ENCODE measurements around the gene GGT5.

The GGT5 gene

DNA sequence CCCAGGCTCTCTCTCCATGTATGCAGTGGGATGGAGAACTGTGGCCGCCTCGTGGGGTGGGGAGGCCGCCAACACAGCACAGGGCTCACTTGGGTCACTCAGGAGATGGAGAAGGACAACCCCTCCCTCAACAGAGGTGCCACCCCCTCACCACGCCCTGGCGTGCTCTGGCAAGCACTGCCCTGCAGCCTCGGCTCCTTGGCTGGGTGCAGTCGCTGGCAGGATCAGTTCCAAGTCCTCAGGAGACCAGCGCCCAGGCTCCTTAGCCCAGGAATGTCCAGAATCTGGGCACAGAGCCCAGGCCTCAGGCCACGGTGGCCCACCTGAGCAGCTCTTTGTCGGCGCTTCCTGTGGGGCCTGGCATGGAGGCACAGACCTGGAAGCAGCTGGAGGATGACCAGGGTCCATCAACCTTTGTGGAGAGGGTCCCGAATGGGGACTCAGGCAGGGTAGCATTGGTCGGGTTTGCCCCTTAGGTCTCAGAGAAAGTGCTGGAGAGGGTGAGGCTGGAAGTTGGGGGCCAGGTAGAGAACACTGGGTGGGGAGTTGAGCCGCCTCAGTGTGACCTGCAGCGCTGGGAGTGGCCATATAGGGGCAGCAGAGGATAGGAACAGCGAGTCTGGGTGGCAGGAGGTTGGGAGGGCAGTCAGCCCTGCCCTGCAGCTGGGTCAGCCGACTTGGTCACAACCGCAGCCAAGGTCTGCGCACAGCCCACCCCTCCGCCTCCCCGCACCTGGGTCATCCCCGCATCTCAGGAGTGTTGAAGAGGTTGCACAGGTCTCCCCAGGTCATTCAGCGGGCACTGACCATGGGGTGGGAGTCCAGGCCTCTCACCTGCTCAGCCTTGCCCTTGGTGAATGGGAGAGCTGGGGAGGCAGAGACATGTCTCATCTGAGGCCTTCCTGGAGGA, 55.4 kb downstream of the GGT5 start:
- Histone ChIP-seq H3K27me3 (replicated peaks; ENCODE audit: insufficient read depth, low read length) (peaks cover 5% of the 10 kb centered on the region; the same call in 1 of the 2 replicates), H3K36me3 (replicated peaks; ENCODE audit: insufficient read depth, low read length) (no peaks in the 10 kb centered on the region), H3K4me3 (ENCODE audit: low read length) (no peak overlapping the region), H3K9me3 (replicated peaks; ENCODE audit: insufficient read depth, low read length) (no peaks in the 10 kb centered on the region), H3K9ac (ENCODE audit: low read length) (no peak overlapping the region), H3K27ac (ENCODE audit: low read length) (no peak overlapping the region), H3F3A (ENCODE audit: insufficient read depth, low read length) (no peaks in the 10 kb centered on the region), H3K79me2 (ENCODE audit: low read length) (no peaks in the 10 kb centered on the region), H3K9me2 (replicated peaks; ENCODE audit: insufficient read depth, low read length) (no peaks in the 10 kb centered on the region), H2AFZ (ENCODE audit: low read length) (no peak overlapping the region), H3K4me2 (ENCODE audit: low read depth, low read length) (no peak overlapping the region), H4K20me1 (ENCODE audit: insufficient read depth, low read length) (no peaks in the 10 kb centered on the region), H3K4me1 (ENCODE audit: low read length) (no peaks in the 10 kb centered on the region)
- DNase-seq = peak; percentile 48
- TF ChIP-seq, protein P1, sequence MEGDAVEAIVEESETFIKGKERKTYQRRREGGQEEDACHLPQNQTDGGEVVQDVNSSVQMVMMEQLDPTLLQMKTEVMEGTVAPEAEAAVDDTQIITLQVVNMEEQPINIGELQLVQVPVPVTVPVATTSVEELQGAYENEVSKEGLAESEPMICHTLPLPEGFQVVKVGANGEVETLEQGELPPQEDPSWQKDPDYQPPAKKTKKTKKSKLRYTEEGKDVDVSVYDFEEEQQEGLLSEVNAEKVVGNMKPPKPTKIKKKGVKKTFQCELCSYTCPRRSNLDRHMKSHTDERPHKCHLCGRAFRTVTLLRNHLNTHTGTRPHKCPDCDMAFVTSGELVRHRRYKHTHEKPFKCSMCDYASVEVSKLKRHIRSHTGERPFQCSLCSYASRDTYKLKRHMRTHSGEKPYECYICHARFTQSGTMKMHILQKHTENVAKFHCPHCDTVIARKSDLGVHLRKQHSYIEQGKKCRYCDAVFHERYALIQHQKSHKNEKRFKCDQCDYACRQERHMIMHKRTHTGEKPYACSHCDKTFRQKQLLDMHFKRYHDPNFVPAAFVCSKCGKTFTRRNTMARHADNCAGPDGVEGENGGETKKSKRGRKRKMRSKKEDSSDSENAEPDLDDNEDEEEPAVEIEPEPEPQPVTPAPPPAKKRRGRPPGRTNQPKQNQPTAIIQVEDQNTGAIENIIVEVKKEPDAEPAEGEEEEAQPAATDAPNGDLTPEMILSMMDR (IDR thresholded peaks at IDR 0.05; ENCODE audit: low read length) = peak; percentile 87
- TF ChIP-seq EZH2phosphoT487 (IDR thresholded peaks at IDR 0.05; ENCODE audit: low read length) (no peak), EZH2 (optimal IDR thresholded peaks at IDR 0.05; ENCODE audit: low read depth, low read length) (no peak)

DNA sequence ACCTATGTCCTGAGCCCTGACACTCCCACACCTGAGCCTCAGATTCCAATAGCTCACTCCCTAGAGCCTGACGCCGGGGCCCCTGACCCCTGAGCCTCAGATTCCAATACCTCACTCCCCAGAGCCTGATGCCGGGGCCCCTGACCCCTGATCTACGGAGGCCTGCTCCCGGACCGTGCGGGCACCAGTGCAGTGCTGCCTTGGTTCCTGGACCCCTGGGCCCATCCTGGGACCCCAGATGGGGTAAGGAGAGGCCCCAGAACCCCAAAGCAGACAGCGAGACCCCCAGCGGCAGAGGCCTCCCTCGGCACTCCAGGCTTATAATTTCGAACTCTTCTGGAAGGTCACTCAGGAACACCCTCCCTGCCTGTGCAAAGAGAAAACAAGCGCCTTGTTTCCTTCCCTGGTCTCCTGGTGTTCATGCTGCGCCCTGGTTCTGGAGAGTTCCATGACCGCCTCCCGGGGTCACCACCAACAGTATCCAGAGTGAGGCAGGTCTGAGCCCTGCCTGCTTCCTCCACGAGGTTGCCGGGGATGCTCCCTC, 56.1 kb downstream of the GGT5 start:
- H3K4me2 ChIP-seq (ENCODE audit: low read depth, low read length) = no peak overlapping the region
- H3K9me3 ChIP-seq (replicated peaks; ENCODE audit: insufficient read depth, low read length) = no peaks in the 10 kb centered on the region
- no peaks in the 10 kb centered on the region for H3F3A ChIP-seq (ENCODE audit: insufficient read depth, low read length)
- no peak overlapping the region for H3K4me3 ChIP-seq (ENCODE audit: low read length)
- no peak for DNase-seq
- H4K20me1 ChIP-seq (ENCODE audit: insufficient read depth, low read length) = no peaks in the 10 kb centered on the region
- no peaks in the 10 kb centered on the region for H3K9me2 ChIP-seq (replicated peaks; ENCODE audit: insufficient read depth, low read length)
- no peaks in the 10 kb centered on the region for H3K36me3 ChIP-seq (replicated peaks; ENCODE audit: insufficient read depth, low read length)
- no peaks in the 10 kb centered on the region for H3K79me2 ChIP-seq (ENCODE audit: low read length)
- H3K27ac ChIP-seq (ENCODE audit: low read length) = no peak overlapping the region
- peaks cover 5% of the 10 kb centered on the region; the same call in 1 of the 2 replicates for H3K27me3 ChIP-seq (replicated peaks; ENCODE audit: insufficient read depth, low read length)
- H3K9ac ChIP-seq (ENCODE audit: low read length) = no peak overlapping the region
- TF ChIP-seq EZH2phosphoT487 (IDR thresholded peaks at IDR 0.05; ENCODE audit: low read length) (no peak), EZH2 (optimal IDR thresholded peaks at IDR 0.05; ENCODE audit: low read depth, low read length) (no peak)
- TF ChIP-seq, protein P1 (IDR thresholded peaks at IDR 0.05; ENCODE audit: low read length) = no peak
- no peak overlapping the region for H2AFZ ChIP-seq (ENCODE audit: low read length)
- H3K4me1 ChIP-seq (ENCODE audit: low read length) = no peaks in the 10 kb centered on the region

DNA sequence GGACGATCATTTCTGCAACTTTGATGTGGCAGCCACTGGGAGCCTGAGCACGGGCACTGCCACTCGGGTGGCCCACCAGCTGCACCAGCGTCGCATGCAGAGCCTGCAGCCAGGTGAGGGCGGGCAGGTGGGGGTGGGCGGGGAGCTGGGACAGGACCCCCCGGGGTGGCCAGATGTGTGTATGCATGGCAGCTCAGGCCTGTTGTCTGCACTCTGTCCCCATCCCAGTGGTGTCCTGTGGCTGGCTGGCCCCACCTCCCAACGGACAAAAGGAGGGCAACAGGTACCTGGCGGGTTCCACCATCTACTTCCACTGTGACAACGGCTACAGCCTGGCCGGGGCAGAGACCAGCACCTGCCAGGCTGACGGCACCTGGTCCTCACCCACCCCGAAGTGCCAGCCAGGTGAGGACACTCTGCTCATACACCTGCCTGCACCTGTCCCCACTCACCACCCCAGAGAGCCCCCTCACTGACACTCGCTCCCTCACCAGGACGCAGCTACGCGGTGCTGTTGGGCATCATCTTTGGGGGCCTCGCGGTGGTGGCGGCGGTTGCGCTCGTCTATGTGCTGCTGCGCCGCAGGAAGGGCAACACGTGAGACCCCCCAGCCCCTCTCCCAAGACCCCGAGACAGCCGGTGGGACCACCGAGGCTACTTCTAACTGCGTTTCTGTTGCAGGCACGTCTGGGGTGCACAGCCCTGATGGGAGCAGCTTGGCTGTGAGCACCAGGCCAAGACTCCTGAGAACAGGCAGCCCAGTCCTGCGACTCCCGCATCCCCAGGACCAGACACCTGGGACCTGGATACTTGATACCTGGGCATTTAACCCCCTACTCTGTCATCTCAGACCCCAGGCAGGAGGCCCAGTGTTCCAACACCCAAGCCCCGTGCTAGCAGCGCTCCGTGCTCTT, 56.9 kb downstream of the GGT5 start:
- no peaks in the 10 kb centered on the region for H3K79me2 ChIP-seq (ENCODE audit: low read length)
- H2AFZ ChIP-seq (ENCODE audit: low read length) = no peak overlapping the region
- no peaks in the 10 kb centered on the region for H3K36me3 ChIP-seq (replicated peaks; ENCODE audit: insufficient read depth, low read length)
- H3K4me2 ChIP-seq (ENCODE audit: low read depth, low read length) = no peak overlapping the region
- no peak overlapping the region for H3K4me3 ChIP-seq (ENCODE audit: low read length)
- H3K9me2 ChIP-seq (replicated peaks; ENCODE audit: insufficient read depth, low read length) = no peaks in the 10 kb centered on the region
- no peaks in the 10 kb centered on the region for H3K4me1 ChIP-seq (ENCODE audit: low read length)
- DNase-seq = no peak
- H3K9ac ChIP-seq (ENCODE audit: low read length) = no peak overlapping the region
- no peak overlapping the region for H3K27ac ChIP-seq (ENCODE audit: low read length)
- H3K9me3 ChIP-seq (replicated peaks; ENCODE audit: insufficient read depth, low read length) = no peaks in the 10 kb centered on the region
- H3F3A ChIP-seq (ENCODE audit: insufficient read depth, low read length) = no peaks in the 10 kb centered on the region
- H4K20me1 ChIP-seq (ENCODE audit: insufficient read depth, low read length) = no peaks in the 10 kb centered on the region
- TF ChIP-seq EZH2phosphoT487 (IDR thresholded peaks at IDR 0.05; ENCODE audit: low read length) (no peak), EZH2 (optimal IDR thresholded peaks at IDR 0.05; ENCODE audit: low read depth, low read length) (no peak)
- TF ChIP-seq, protein P1 (IDR thresholded peaks at IDR 0.05; ENCODE audit: low read length) = no peak
- peaks cover 5% of the 10 kb centered on the region; the same call in 1 of the 2 replicates for H3K27me3 ChIP-seq (replicated peaks; ENCODE audit: insufficient read depth, low read length)

All from MM.1S (cell line).